HepG2 (cell line): ENCODE data around the gene WWTR1. TPM values are rescaled to one million over a fixed set of nuclear protein-coding genes. Genes with fewer than 3 reads are reported as not detected.
A peak's percentile ranks its signal among the peaks of the same experiment; 100 is the strongest.

Source experiments
- LCORL ChIP-seq, 2 experiments: fragments of 450-650 bp in 1 of 2; sonication (generic) in 1 of 2; formaldehyde crosslinking in 1 of 2; IDR thresholded peaks; 2 replicates each; pipeline versions ENCODE4 v1.5.0 to v1.6.1; 2017 to 2020; ENCODE audit warnings: antibody characterized with exemption in 1 of 2, missing genetic modification reagents in 1 of 2
- MYNN ChIP-seq: sonication (generic); formaldehyde crosslinking; IDR thresholded peaks from 2 replicates; pipeline ENCODE4 v1.4.0; 2020; ENCODE audit warnings: mild to moderate bottlenecking, low read depth, missing genetic modification reagents
- NAIF1 ChIP-seq: sonication (generic); formaldehyde crosslinking; IDR thresholded peaks from 2 replicates; pipeline ENCODE4 v1.5.0; 2020; ENCODE audit warnings: mild to moderate bottlenecking, missing genetic modification reagents, borderline replicate concordance
- NFIC ChIP-seq: IDR thresholded peaks from 2 replicates; pipeline ENCODE4 v1.6.1; 2012; ENCODE audit warnings: mild to moderate bottlenecking, low read length, inconsistent platforms
- U2AF1 ChIP-seq: fragments of 200-400 bp; formaldehyde crosslinking; optimal IDR thresholded peaks from 2 replicates; pipeline ENCODE3; 2017; ENCODE audit warnings: mild to moderate bottlenecking, low read depth, low read length
- ZNF12 ChIP-seq: sonication (generic); formaldehyde crosslinking; IDR thresholded peaks from 2 replicates; pipeline ENCODE4 v1.5.0; 2020; ENCODE audit warnings: missing genetic modification reagents
- ZNF138 ChIP-seq: sonication (generic); formaldehyde crosslinking; IDR thresholded peaks from 2 replicates; pipeline ENCODE4 v1.5.0; 2020; ENCODE audit warnings: mild to moderate bottlenecking, low read depth, missing genetic modification reagents
- ZNF547 ChIP-seq: sonication (generic); formaldehyde crosslinking; IDR thresholded peaks from 2 replicates; pipeline ENCODE4 v1.5.1; 2020; ENCODE audit warnings: mild to moderate bottlenecking, missing genetic modification reagents
- polyA plus RNA-seq, 8 experiments: library from polyadenylated mRNA; depleted of rRNA in 3 of 8; stranded (reverse) in 7 of 8; unstranded in 1 of 8; fragments of >200 nt; fragmentation: Illumina TruSeq in 4 of 8; extraction: Trizol in 4 of 8; gene quantifications; 2 replicates each; pipeline versions ENCODE4 v1.2.1 to v1.2.3, GENCODE V29; 2011 to 2016; ENCODE audit warnings: low read depth in 4 of 8, missing spikeins in 1 of 8, mixed read lengths in 1 of 8; ENCODE audit not compliant: insufficient read depth in 1 of 8
- total RNA-seq, 5 experiments: library from RNA; depleted of rRNA; stranded (reverse); fragments of >200 nt; fragmentation: Illumina TruSeq; extraction: Trizol; gene quantifications; 2 replicates each; pipeline ENCODE4 v1.2.3, GENCODE V29; 2016; ENCODE audit warnings: low read depth in 1 of 5
- TF ChIP-seq, protein P1 (sequence below), 2 experiments: IDR thresholded peaks; 2 replicates each; pipeline ENCODE4 v1.6.1; 2011 to 2012; ENCODE audit warnings: low read length in 2 of 2, borderline replicate concordance in 1 of 2, low read depth in 1 of 2, mild to moderate bottlenecking in 1 of 2, moderate library complexity in 1 of 2
- TF ChIP-seq, protein P2 (sequence below), 2 experiments: sonication (generic) in 1 of 2; formaldehyde crosslinking in 1 of 2; IDR thresholded peaks; 2 replicates each; pipeline versions ENCODE4 v1.4.0 to v1.6.1; 2016 to 2020; ENCODE audit warnings: borderline replicate concordance in 1 of 2, low read depth in 1 of 2, mild to moderate bottlenecking in 1 of 2, missing genetic modification reagents in 1 of 2
- TF ChIP-seq, protein P3 (sequence below): sonication (generic); formaldehyde crosslinking; IDR thresholded peaks from 2 replicates; pipeline ENCODE4 v1.5.1; 2020; ENCODE audit warnings: mild to moderate bottlenecking, missing genetic modification reagents, borderline replicate concordance
- TF ChIP-seq, protein P4 (sequence below): sonication (generic); formaldehyde crosslinking; IDR thresholded peaks from 2 replicates; pipeline ENCODE4 v1.8.0; 2022; ENCODE audit warnings: mild to moderate bottlenecking, missing genetic modification reagents, moderate library complexity
- TF ChIP-seq, protein P5 (sequence below): IDR thresholded peaks from 2 replicates; pipeline ENCODE4 v1.6.1; 2016; ENCODE audit warnings: missing genetic modification reagents, missing compliant biosample characterization

WWTR1 gene
- total and polyA plus RNA-seq, 2 of the 13 experiments (the other 11 are each of a cell fraction or from before 2014, with no cell fraction given), result 19.7 to 139 TPM

DNA sequence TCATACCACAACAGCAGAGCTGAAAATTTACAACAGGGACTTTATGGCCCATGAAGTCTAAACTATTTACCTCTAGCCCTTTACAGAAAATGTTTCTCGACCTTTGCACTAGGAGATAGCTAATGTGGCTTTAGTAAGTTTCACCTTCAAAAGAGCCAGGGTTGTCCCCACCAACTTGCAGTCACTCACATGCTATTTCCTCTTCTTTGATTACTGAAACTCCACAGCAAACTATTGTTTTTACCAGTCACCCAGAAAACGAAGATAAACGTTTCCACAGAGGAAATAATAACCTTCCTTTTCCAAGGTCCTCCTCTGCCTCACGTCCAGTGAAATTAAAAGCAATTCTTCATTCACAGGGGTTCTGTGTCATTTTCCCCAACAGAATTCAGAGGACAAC, 48.2 kb downstream of the WWTR1 start (continued):
- TF ChIP-seq, protein P1, sequence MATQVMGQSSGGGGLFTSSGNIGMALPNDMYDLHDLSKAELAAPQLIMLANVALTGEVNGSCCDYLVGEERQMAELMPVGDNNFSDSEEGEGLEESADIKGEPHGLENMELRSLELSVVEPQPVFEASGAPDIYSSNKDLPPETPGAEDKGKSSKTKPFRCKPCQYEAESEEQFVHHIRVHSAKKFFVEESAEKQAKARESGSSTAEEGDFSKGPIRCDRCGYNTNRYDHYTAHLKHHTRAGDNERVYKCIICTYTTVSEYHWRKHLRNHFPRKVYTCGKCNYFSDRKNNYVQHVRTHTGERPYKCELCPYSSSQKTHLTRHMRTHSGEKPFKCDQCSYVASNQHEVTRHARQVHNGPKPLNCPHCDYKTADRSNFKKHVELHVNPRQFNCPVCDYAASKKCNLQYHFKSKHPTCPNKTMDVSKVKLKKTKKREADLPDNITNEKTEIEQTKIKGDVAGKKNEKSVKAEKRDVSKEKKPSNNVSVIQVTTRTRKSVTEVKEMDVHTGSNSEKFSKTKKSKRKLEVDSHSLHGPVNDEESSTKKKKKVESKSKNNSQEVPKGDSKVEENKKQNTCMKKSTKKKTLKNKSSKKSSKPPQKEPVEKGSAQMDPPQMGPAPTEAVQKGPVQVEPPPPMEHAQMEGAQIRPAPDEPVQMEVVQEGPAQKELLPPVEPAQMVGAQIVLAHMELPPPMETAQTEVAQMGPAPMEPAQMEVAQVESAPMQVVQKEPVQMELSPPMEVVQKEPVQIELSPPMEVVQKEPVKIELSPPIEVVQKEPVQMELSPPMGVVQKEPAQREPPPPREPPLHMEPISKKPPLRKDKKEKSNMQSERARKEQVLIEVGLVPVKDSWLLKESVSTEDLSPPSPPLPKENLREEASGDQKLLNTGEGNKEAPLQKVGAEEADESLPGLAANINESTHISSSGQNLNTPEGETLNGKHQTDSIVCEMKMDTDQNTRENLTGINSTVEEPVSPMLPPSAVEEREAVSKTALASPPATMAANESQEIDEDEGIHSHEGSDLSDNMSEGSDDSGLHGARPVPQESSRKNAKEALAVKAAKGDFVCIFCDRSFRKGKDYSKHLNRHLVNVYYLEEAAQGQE (IDR thresholded peaks at IDR 0.05; ENCODE audit: borderline replicate concordance in 1 of 2, low read depth in 1 of 2, low read length in 2 of 2), result peak in 1 of 2 experiments; percentile 48; a peak in 1 of 4 replicates
- TF ChIP-seq, protein P2, sequence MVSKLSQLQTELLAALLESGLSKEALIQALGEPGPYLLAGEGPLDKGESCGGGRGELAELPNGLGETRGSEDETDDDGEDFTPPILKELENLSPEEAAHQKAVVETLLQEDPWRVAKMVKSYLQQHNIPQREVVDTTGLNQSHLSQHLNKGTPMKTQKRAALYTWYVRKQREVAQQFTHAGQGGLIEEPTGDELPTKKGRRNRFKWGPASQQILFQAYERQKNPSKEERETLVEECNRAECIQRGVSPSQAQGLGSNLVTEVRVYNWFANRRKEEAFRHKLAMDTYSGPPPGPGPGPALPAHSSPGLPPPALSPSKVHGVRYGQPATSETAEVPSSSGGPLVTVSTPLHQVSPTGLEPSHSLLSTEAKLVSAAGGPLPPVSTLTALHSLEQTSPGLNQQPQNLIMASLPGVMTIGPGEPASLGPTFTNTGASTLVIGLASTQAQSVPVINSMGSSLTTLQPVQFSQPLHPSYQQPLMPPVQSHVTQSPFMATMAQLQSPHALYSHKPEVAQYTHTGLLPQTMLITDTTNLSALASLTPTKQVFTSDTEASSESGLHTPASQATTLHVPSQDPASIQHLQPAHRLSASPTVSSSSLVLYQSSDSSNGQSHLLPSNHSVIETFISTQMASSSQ (IDR thresholded peaks at IDR 0.05; ENCODE audit: low read depth), result peak; percentile 61; the same call in 1 of the 2 replicates
- TF ChIP-seq, protein P2 (CRISPR knock-in tag; IDR thresholded peaks at IDR 0.05; ENCODE audit: borderline replicate concordance), result peak; percentile 76; the same call in 1 of the 2 replicates
- TF ChIP-seq LCORL (IDR thresholded peaks at IDR 0.05) (no peak), LCORL (CRISPR knock-in tag; IDR thresholded peaks at IDR 0.05) (peak; percentile 44; the same call in 1 of the 2 replicates), U2AF1 (no peak), MYNN (CRISPR knock-in tag) (no peak), NAIF1 (CRISPR knock-in tag) (no peak), ZNF547 (CRISPR knock-in tag) (no peak), ZNF138 (CRISPR knock-in tag) (no peak), ZNF12 (CRISPR knock-in tag) (peak; percentile 57; the same call in 1 of the 2 replicates), NFIC (peak; percentile 80; the same call in 1 of the 2 replicates)
- TF ChIP-seq, protein P3, sequence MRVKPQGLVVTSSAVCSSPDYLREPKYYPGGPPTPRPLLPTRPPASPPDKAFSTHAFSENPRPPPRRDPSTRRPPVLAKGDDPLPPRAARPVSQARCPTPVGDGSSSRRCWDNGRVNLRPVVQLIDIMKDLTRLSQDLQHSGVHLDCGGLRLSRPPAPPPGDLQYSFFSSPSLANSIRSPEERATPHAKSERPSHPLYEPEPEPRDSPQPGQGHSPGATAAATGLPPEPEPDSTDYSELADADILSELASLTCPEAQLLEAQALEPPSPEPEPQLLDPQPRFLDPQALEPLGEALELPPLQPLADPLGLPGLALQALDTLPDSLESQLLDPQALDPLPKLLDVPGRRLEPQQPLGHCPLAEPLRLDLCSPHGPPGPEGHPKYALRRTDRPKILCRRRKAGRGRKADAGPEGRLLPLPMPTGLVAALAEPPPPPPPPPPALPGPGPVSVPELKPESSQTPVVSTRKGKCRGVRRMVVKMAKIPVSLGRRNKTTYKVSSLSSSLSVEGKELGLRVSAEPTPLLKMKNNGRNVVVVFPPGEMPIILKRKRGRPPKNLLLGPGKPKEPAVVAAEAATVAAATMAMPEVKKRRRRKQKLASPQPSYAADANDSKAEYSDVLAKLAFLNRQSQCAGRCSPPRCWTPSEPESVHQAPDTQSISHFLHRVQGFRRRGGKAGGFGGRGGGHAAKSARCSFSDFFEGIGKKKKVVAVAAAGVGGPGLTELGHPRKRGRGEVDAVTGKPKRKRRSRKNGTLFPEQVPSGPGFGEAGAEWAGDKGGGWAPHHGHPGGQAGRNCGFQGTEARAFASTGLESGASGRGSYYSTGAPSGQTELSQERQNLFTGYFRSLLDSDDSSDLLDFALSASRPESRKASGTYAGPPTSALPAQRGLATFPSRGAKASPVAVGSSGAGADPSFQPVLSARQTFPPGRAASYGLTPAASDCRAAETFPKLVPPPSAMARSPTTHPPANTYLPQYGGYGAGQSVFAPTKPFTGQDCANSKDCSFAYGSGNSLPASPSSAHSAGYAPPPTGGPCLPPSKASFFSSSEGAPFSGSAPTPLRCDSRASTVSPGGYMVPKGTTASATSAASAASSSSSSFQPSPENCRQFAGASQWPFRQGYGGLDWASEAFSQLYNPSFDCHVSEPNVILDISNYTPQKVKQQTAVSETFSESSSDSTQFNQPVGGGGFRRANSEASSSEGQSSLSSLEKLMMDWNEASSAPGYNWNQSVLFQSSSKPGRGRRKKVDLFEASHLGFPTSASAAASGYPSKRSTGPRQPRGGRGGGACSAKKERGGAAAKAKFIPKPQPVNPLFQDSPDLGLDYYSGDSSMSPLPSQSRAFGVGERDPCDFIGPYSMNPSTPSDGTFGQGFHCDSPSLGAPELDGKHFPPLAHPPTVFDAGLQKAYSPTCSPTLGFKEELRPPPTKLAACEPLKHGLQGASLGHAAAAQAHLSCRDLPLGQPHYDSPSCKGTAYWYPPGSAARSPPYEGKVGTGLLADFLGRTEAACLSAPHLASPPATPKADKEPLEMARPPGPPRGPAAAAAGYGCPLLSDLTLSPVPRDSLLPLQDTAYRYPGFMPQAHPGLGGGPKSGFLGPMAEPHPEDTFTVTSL, result peak; percentile 81; the same call in 1 of the 2 replicates
- TF ChIP-seq, protein P4, sequence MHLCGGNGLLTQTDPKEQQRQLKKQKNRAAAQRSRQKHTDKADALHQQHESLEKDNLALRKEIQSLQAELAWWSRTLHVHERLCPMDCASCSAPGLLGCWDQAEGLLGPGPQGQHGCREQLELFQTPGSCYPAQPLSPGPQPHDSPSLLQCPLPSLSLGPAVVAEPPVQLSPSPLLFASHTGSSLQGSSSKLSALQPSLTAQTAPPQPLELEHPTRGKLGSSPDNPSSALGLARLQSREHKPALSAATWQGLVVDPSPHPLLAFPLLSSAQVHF, result no peak
- TF ChIP-seq, protein P5, sequence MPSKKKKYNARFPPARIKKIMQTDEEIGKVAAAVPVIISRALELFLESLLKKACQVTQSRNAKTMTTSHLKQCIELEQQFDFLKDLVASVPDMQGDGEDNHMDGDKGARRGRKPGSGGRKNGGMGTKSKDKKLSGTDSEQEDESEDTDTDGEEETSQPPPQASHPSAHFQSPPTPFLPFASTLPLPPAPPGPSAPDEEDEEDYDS (CRISPR knock-in tag), result peak; percentile 44; the same call in 1 of the 2 replicates
